Mesendoderm (in vitro differentiated cells): ENCODE results near the gene PRKD1.

Source experiments
- DNase-seq: peaks from one replicate; pipeline ENCODE4 v3.0.0; 2013
- H2AK5ac ChIP-seq: 2 replicates; pipeline ENCODE4 v1.6.1; 2013; ENCODE audit warnings: low read length, inconsistent platforms
- H2BK120ac ChIP-seq: 2 replicates; pipeline ENCODE4 v1.6.1; 2013; ENCODE audit warnings: low read depth, mild to moderate bottlenecking, low read length, moderate library complexity, mixed read lengths
- H2BK15ac ChIP-seq: replicated peaks from 2 replicates; pipeline ENCODE4 v1.6.1; 2013; ENCODE audit warnings: low read depth, mild to moderate bottlenecking, moderate library complexity
- H2BK5ac ChIP-seq: 2 replicates; pipeline ENCODE4 v1.6.1; 2013; ENCODE audit warnings: low read length, inconsistent platforms
- H3K18ac ChIP-seq: 2 replicates; pipeline ENCODE4 v1.6.1; 2013; ENCODE audit warnings: mild to moderate bottlenecking, low read length, mixed read lengths
- H3K23ac ChIP-seq: one replicate; pipeline ENCODE4 v1.6.1; 2013; ENCODE audit warnings: low read length
- H3K27ac ChIP-seq: 2 replicates; pipeline ENCODE4 v1.5.1; 2013; ENCODE audit warnings: low read depth, mild to moderate bottlenecking, inconsistent platforms, low read length, moderate library complexity
- H3K27me3 ChIP-seq: 2 replicates; pipeline ENCODE4 v1.6.1; 2013; ENCODE audit warnings: low read length, control low read depth, mild to moderate bottlenecking, inconsistent platforms; ENCODE audit not compliant: insufficient read depth, poor library complexity
- H3K36me3 ChIP-seq: 2 replicates; pipeline ENCODE4 v1.6.1; 2013; ENCODE audit warnings: low read length, inconsistent platforms; ENCODE audit not compliant: control insufficient read depth, insufficient read depth
- H3K4ac ChIP-seq: one replicate; pipeline ENCODE4 v1.6.1; 2013; ENCODE audit warnings: low read depth, mild to moderate bottlenecking, low read length, moderate library complexity
- H3K4me1 ChIP-seq: 2 replicates; pipeline ENCODE4 v1.6.1; 2013; ENCODE audit warnings: low read depth, low read length, inconsistent platforms; ENCODE audit not compliant: control insufficient read depth
- H3K4me2 ChIP-seq: 2 replicates; pipeline ENCODE4 v1.6.1; 2013; ENCODE audit warnings: low read length
- H3K4me3 ChIP-seq: 2 replicates; pipeline ENCODE4 v1.5.1; 2013; ENCODE audit warnings: mild to moderate bottlenecking, low read length
- H3K56ac ChIP-seq: one replicate; pipeline ENCODE4 v1.6.1; 2013; ENCODE audit warnings: low read length
- H3K79me1 ChIP-seq: 2 replicates; pipeline ENCODE4 v1.6.1; 2013; ENCODE audit warnings: low read length, inconsistent platforms
- H3K79me2 ChIP-seq: 2 replicates; pipeline ENCODE4 v1.6.1; 2013; ENCODE audit warnings: mild to moderate bottlenecking, low read length; ENCODE audit not compliant: control insufficient read depth, insufficient read depth
- H3K9ac ChIP-seq: 2 replicates; pipeline ENCODE4 v1.6.1; 2013; ENCODE audit warnings: low read length, inconsistent platforms
- H4K5ac ChIP-seq: one replicate; pipeline ENCODE4 v1.6.1; 2013; ENCODE audit warnings: low read length
- H4K8ac ChIP-seq: one replicate; pipeline ENCODE4 v1.6.1; 2013; ENCODE audit warnings: low read depth, mild to moderate bottlenecking, control low read depth, low read length, moderate library complexity
- WGBS: extraction: QIAGEN DNeasy Blood & Tissue Kit; methylation state at CpG from one replicate; pipeline ENCODE4 v1.1.7; 2013; ENCODE audit warnings: low lambda C conversion rate, missing lambda C conversion rate; ENCODE audit not compliant: insufficient coverage; ENCODE audit errors: extremely low coverage; 5-methylcytosine and 5-hydroxymethylcytosine counted together

The PRKD1 gene

GRCh38 chr14:29820785-29821184 lies 106.9 kb downstream of the PRKD1 start:
- peaks cover 2% of the 10 kb centered on the region for H3K4me1 ChIP-seq
- H4K8ac ChIP-seq, result no peak overlapping the region
- DNase-seq, result no peak
- H2AK5ac ChIP-seq, result no peak overlapping the region
- no peak overlapping the region for H3K23ac ChIP-seq
- H3K27me3 ChIP-seq, result no peaks in the 10 kb centered on the region
- H3K36me3 ChIP-seq, result no peaks in the 10 kb centered on the region
- H3K18ac ChIP-seq, result no peak overlapping the region
- H3K56ac ChIP-seq, result no peak overlapping the region
- H3K4me2 ChIP-seq, result no peak overlapping the region
- no CpG with 5 or more reads among the region's 1 CpG for WGBS
- H3K4ac ChIP-seq, result no peak overlapping the region
- H4K5ac ChIP-seq, result no peak overlapping the region
- H3K79me2 ChIP-seq, result peaks cover 8% of the 10 kb centered on the region
- H3K27ac ChIP-seq, result no peak overlapping the region
- H3K79me1 ChIP-seq, result peaks cover 5% of the 10 kb centered on the region
- no peak overlapping the region for H2BK15ac ChIP-seq
- H3K9ac ChIP-seq, result no peak overlapping the region
- no peak overlapping the region for H3K4me3 ChIP-seq
- no peak overlapping the region for H2BK120ac ChIP-seq
- H2BK5ac ChIP-seq, result no peak overlapping the region

GRCh38 chr14:29817767-29818405 lies 109.8 kb downstream of the PRKD1 start:
- no peak overlapping the region for H3K27ac ChIP-seq
- H3K9ac ChIP-seq, result no peak overlapping the region

GRCh38 chr14:29815016-29815674 lies 112.5 kb downstream of the PRKD1 start:
- H4K5ac ChIP-seq, result no peak overlapping the region
- no peak overlapping the region for H3K4me2 ChIP-seq
- no peak overlapping the region for H2AK5ac ChIP-seq
- H3K23ac ChIP-seq, result no peak overlapping the region
- H4K8ac ChIP-seq, result no peak overlapping the region
- H3K27me3 ChIP-seq, result no peaks in the 10 kb centered on the region
- no peak overlapping the region for H3K56ac ChIP-seq
- H3K36me3 ChIP-seq, result no peaks in the 10 kb centered on the region
- H3K9ac ChIP-seq, result no peak overlapping the region
- H3K79me1 ChIP-seq, result peaks cover 10% of the 10 kb centered on the region
- no CpG with 5 or more reads among the region's 4 CpGs for WGBS
- H3K4me1 ChIP-seq, result peaks cover 2% of the 10 kb centered on the region
- peaks cover 6% of the 10 kb centered on the region for H3K79me2 ChIP-seq
- H2BK5ac ChIP-seq, result no peak overlapping the region
- DNase-seq, result no peak
- no peak overlapping the region for H2BK15ac ChIP-seq
- H3K4me3 ChIP-seq, result no peak overlapping the region
- no peak overlapping the region for H3K18ac ChIP-seq
- no peak overlapping the region for H2BK120ac ChIP-seq
- H3K4ac ChIP-seq, result no peak overlapping the region
- H3K27ac ChIP-seq, result no peak overlapping the region

More at GRCh38 chr14:29817767-29818405, 109.8 kb downstream of the PRKD1 start:
- Histone ChIP-seq H3K4me3 (no peak overlapping the region), H3K56ac (no peak overlapping the region), H2AK5ac (no peak overlapping the region), H3K27me3 (no peaks in the 10 kb centered on the region), H4K8ac (no peak overlapping the region), H3K4me2 (no peak overlapping the region), H2BK5ac (no peak overlapping the region), H3K4me1 (peaks cover 2% of the 10 kb centered on the region), H3K36me3 (no peaks in the 10 kb centered on the region), H2BK15ac (no peak overlapping the region), H3K79me2 (peaks cover 8% of the 10 kb centered on the region), H4K5ac (no peak overlapping the region), H3K4ac (no peak overlapping the region), H2BK120ac (no peak overlapping the region), H3K23ac (no peak overlapping the region), H3K79me1 (peaks cover 5% of the 10 kb centered on the region), H3K18ac (no peak overlapping the region)
- no peak for DNase-seq

GRCh38 chr14:29814156-29815015 lies 113.3 kb downstream of the PRKD1 start:
- Histone ChIP-seq H2AK5ac (no peak overlapping the region), H3K9ac (no peak overlapping the region), H3K4me1 (peaks cover 2% of the 10 kb centered on the region), H2BK15ac (no peak overlapping the region), H3K23ac (no peak overlapping the region), H3K4me3 (no peak overlapping the region), H3K27ac (no peak overlapping the region), H3K4me2 (no peak overlapping the region), H3K4ac (no peak overlapping the region), H2BK120ac (no peak overlapping the region), H4K5ac (no peak overlapping the region), H3K79me1 (peaks cover 8% of the 10 kb centered on the region), H2BK5ac (no peak overlapping the region), H4K8ac (no peak overlapping the region), H3K27me3 (no peaks in the 10 kb centered on the region), H3K18ac (no peak overlapping the region), H3K79me2 (peaks cover 6% of the 10 kb centered on the region), H3K36me3 (no peaks in the 10 kb centered on the region), H3K56ac (no peak overlapping the region)
- no peak for DNase-seq
- WGBS, result no CpG with 5 or more reads among the region's 6 CpGs

- Histone ChIP-seq H3K27me3 (no peaks in the 10 kb centered on the region), H2BK15ac (no peak overlapping the region), H3K4me3 (no peak overlapping the region), H3K4ac (no peak overlapping the region), H3K4me1 (peaks cover 5% of the 10 kb centered on the region), H3K79me2 (peaks cover 4% of the 10 kb centered on the region), H3K27ac (no peak overlapping the region), H3K56ac (no peak overlapping the region), H3K36me3 (no peaks in the 10 kb centered on the region), H3K4me2 (no peak overlapping the region), H4K5ac (no peak overlapping the region), H4K8ac (no peak overlapping the region), H3K9ac (no peak overlapping the region), H3K18ac (no peak overlapping the region), H2BK120ac (no peak overlapping the region), H2AK5ac (no peak overlapping the region), H3K79me1 (peaks cover 6% of the 10 kb centered on the region), H2BK5ac (no peak overlapping the region), H3K23ac (no peak overlapping the region)
- no peak for DNase-seq
Observed at GRCh38 chr14:29810682-29811081, 117.0 kb downstream of the PRKD1 start.
